Keratinocyte (primary cell): Measurements from ENCODE around the gene ARMCX2. TPM values are rescaled to one million over a fixed set of nuclear protein-coding genes. Genes with fewer than 3 reads are reported as not detected.
A peak's percentile ranks its signal among the peaks of the same experiment; 100 is the strongest.

Source experiments
- DNase-seq: peaks from one replicate; pipeline ENCODE4 v3.0.0-alpha.2; 2011; ENCODE audit warnings: low read depth, missing footprints, low spot score
- FAIRE-seq: peaks from 2 replicates; lab custom pipeline; 2011; peaks lifted over from hg19 to GRCh38; lab: Jason Lieb, UNC
- H2AFZ ChIP-seq: 2 replicates; pipeline ENCODE4 v1.6.0; 2012; ENCODE audit warnings: low read length, control low read depth, inconsistent platforms; ENCODE audit not compliant: control insufficient read depth
- H3K27ac ChIP-seq: 2 replicates; pipeline ENCODE4 v1.5.1; 2011; ENCODE audit warnings: low read length; ENCODE audit not compliant: control insufficient read depth, insufficient read depth
- H3K27me3 ChIP-seq: 3 replicates; pipeline ENCODE4 v1.6.0; 2011; ENCODE audit warnings: low read length; ENCODE audit not compliant: control insufficient read depth, insufficient read depth; ENCODE audit errors: extremely low read depth
- H3K36me3 ChIP-seq, 2 experiments: 2 replicates in 1 of 2; 3 replicates in 1 of 2; pipeline ENCODE4 v1.5.1; 2011; ENCODE audit warnings: low read length in 2 of 2, mild to moderate bottlenecking in 1 of 2; ENCODE audit not compliant: control insufficient read depth in 2 of 2, insufficient read depth in 2 of 2; ENCODE audit errors: extremely low read depth in 1 of 2
- H3K4me1 ChIP-seq: 3 replicates; pipeline ENCODE4 v1.5.1; 2011; ENCODE audit warnings: low read length; ENCODE audit not compliant: control insufficient read depth, insufficient read depth; ENCODE audit errors: extremely low read depth
- H3K4me2 ChIP-seq: 3 replicates; pipeline ENCODE4 v1.6.0; 2011; ENCODE audit warnings: low read depth, low read length; ENCODE audit not compliant: control insufficient read depth, insufficient read depth; ENCODE audit errors: extremely low read depth
- H3K4me3 ChIP-seq, 3 experiments: fragments of 200-600 bp in 1 of 3; sonication (generic) in 1 of 3; 2 replicates in 2 of 3; 3 replicates in 1 of 3; pipeline ENCODE4 v1.5.1; 2011 to 2016; ENCODE audit warnings: low read length in 3 of 3, mild to moderate bottlenecking in 3 of 3, control low read depth in 2 of 3, inconsistent platforms in 1 of 3, low read depth in 1 of 3, mixed read lengths in 1 of 3, mixed run types in 1 of 3, moderate library complexity in 1 of 3; ENCODE audit not compliant: control insufficient read depth in 2 of 3, insufficient read depth in 2 of 3; ENCODE audit errors: extremely low read depth in 1 of 3
- H3K79me2 ChIP-seq: 2 replicates; pipeline ENCODE4 v1.6.0; 2012; ENCODE audit warnings: low read length; ENCODE audit not compliant: control insufficient read depth, insufficient read depth
- H3K9ac ChIP-seq: 3 replicates; pipeline ENCODE4 v1.6.0; 2011; ENCODE audit warnings: low read length; ENCODE audit not compliant: control insufficient read depth, insufficient read depth; ENCODE audit errors: extremely low read depth
- H3K9me1 ChIP-seq: 3 replicates; pipeline ENCODE4 v1.6.0; 2011; ENCODE audit warnings: low read length; ENCODE audit not compliant: control insufficient read depth, insufficient read depth; ENCODE audit errors: extremely low read depth
- H3K9me3 ChIP-seq: 2 replicates; pipeline ENCODE4 v1.5.1; 2012; ENCODE audit warnings: low read depth, low read length; ENCODE audit not compliant: control insufficient read depth
- H4K20me1 ChIP-seq: 3 replicates; pipeline ENCODE4 v1.6.0; 2011; ENCODE audit warnings: low read length; ENCODE audit not compliant: control insufficient read depth, insufficient read depth; ENCODE audit errors: extremely low read depth
- CTCF ChIP-seq, 3 experiments: IDR thresholded peaks in 1 of 3; conservative IDR thresholded peaks in 1 of 3; optimal IDR thresholded peaks in 1 of 3; 2 replicates in 2 of 3; 3 replicates in 1 of 3; pipeline versions ENCODE3 to v1.5.1; 2011; ENCODE audit warnings: low read length in 3 of 3, mild to moderate bottlenecking in 3 of 3, moderate library complexity in 2 of 3, control low read depth in 1 of 3, inconsistent platforms in 1 of 3; ENCODE audit not compliant: insufficient read depth in 2 of 3; ENCODE audit errors: extremely low read depth in 1 of 3
- EZH2 ChIP-seq: IDR thresholded peaks from one replicate; pipeline ENCODE4 v1.6.1; 2012; ENCODE audit warnings: inconsistent platforms, mild to moderate bottlenecking, low read length, moderate library complexity
- dilution Hi-C: fragments of 300-500 bp; cut with MboI; formaldehyde crosslinking; loops from one replicate; pipeline ENCODE4 v1.7.0; 2020; ENCODE audit warnings: low sequenced_read_pairs; ENCODE audit not compliant: extremely low pct_ligation_motif_present
- polyA minus RNA-seq, 3 experiments: library from RNA; depleted of rRNA, polyadenylated mRNA; stranded (reverse); fragments of >200 nt; gene quantifications; 1 replicate in 1 of 3; 2 replicates in 1 of 3; 3 replicates in 1 of 3; pipeline ENCODE4 v1.2.3, GENCODE V29; 2011
- polyA plus RNA-seq, 5 experiments: library from polyadenylated mRNA; depleted of rRNA in 3 of 5; stranded (reverse) in 3 of 5; stranded (forward) in 1 of 5; unstranded in 1 of 5; fragments of >200 nt; gene quantifications; 1 replicate in 1 of 5; 2 replicates in 3 of 5; 3 replicates in 1 of 5; pipeline versions ENCODE4 v1.2.1 to v1.2.3, GENCODE V29; 2011 to 2012; ENCODE audit warnings: missing spikeins in 2 of 5, low read depth in 1 of 5, low replicate concordance in 1 of 5

Gene ARMCX2
- polyA plus RNA-seq (13.2 to 23.2 TPM (median 20.0 TPM) in 3 replicates), polyA minus RNA-seq (9.8 to 15.2 TPM (median 15.1 TPM) in 3 replicates)
- 2.7 TPM for polyA plus RNA-seq (2011; ENCODE audit: low read depth)
- polyA plus RNA-seq (2011; cell fraction: cytosol; rRNA removed), result 10.8 and 14.5 TPM in 2 replicates
- polyA plus RNA-seq (2011; cell fraction: nucleus; rRNA removed), result 34.2 and 36.0 TPM in 2 replicates
- 8.5 and 16.2 TPM in 2 replicates for polyA plus RNA-seq (2012; ENCODE audit: low replicate concordance)
- 10.4 TPM for polyA minus RNA-seq (2011; cell fraction: cytosol; rRNA and poly(A)+ RNA removed)
- polyA minus RNA-seq (2011; cell fraction: nucleus; rRNA and poly(A)+ RNA removed), result 16.8 and 26.4 TPM in 2 replicates

- Histone ChIP-seq H3K36me3 (no peaks in the 10 kb centered on the region), H3K27me3 (peaks cover 6% of the 10 kb centered on the region), H3K4me3 (peak within 1 kb of the TSS; percentile 50 to 70 (median 58)), H3K9ac (peak within 1 kb of the TSS; percentile 58), H3K9me3 (no peaks in the 10 kb centered on the region), H3K9me1 (no peaks in the 10 kb centered on the region), H3K4me2 (peak within 1 kb of the TSS; percentile 64), H2AFZ (peak within 1 kb of the TSS; percentile 80), H3K27ac (no peak within 1 kb of the TSS), H4K20me1 (no peaks in the 10 kb centered on the region), H3K4me1 (no peaks in the 10 kb centered on the region), H3K79me2 (no peaks in the 10 kb centered on the region)
- dilution Hi-C loops, result no loop called here
- TF ChIP-seq EZH2, result no peak
- TF ChIP-seq CTCF (optimal IDR thresholded peaks at IDR 0.05 in 1 of 3, IDR thresholded peaks at IDR 0.05 in 1 of 3, conservative IDR thresholded peaks at IDR 0.05 in 1 of 3; ENCODE audit: extremely low read depth in 1 of 3, insufficient read depth in 2 of 3, low read length in 3 of 3), result no peak
- DNase-seq (no peak), FAIRE-seq (no peak)
These were observed at the start of gene ARMCX2 for GRCh38 chrX:101659601-101660063. Gene ARMCX2 (minus strand): TSS chrX:101659850. CDS start chrX:101657588, 2,262 bp downstream.

GRCh38 chrX:101709384-101709783 lies 49.7 kb upstream of the ARMCX2 start:
- dilution Hi-C loops, result no loop called here
- no peak overlapping the region for H3K27ac ChIP-seq
- no peak overlapping the region for H2AFZ ChIP-seq

More at GRCh38 chrX:101709384-101709783, 49.7 kb upstream of the ARMCX2 start:
- no peaks in the 10 kb centered on the region for H3K9me1 ChIP-seq
- H3K9ac ChIP-seq, result no peak overlapping the region
- H4K20me1 ChIP-seq, result no peaks in the 10 kb centered on the region
- FAIRE-seq (no peak), DNase-seq (no peak)
- no peak overlapping the region for H3K4me2 ChIP-seq
- no peak for TF ChIP-seq CTCF (optimal IDR thresholded peaks at IDR 0.05 in 1 of 3, IDR thresholded peaks at IDR 0.05 in 1 of 3, conservative IDR thresholded peaks at IDR 0.05 in 1 of 3; ENCODE audit: extremely low read depth in 1 of 3, insufficient read depth in 2 of 3, low read length in 3 of 3)
- TF ChIP-seq EZH2, result no peak
- H3K4me3 ChIP-seq, result no peak overlapping the region
- no peaks in the 10 kb centered on the region for H3K4me1 ChIP-seq
- no peaks in the 10 kb centered on the region for H3K36me3 ChIP-seq
- no peaks in the 10 kb centered on the region for H3K27me3 ChIP-seq
- H3K9me3 ChIP-seq, result no peaks in the 10 kb centered on the region
- H3K79me2 ChIP-seq, result no peaks in the 10 kb centered on the region
